ENCODE results near the gene SARM1. TPM values are rescaled to one million over a fixed set of nuclear protein-coding genes. Genes with fewer than 3 reads are reported as not detected.

Gene SARM1
- total RNA-seq, 1 experiment from 2014 or later: 37.7 TPM

DNA sequence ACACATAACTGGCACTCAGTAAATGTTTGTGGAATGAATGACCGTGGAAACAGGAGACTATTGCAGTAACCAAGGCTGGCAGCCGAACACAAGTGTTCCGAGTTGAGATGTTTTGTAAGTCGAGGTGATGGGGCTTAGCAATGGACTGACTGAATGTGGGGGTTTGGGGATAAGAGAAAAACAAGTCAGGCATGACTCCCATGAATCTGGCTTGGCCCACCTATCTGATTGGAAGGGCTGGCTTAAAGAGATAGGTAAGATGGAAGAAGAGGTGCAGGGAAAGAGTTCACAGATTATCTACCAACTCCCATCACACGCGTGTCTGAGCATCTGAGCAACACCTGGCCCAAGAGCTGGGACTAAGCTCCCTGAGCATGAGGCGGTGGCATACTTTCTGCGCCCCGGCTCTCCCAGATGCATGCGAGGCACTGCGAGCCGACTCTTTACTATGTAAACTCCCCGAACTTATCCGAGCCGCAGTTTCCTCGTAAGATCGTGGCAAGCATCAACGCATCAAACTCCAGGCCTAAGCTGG lies 36.8 kb upstream of the SARM1 start:
- intact Hi-C loops (cut with micrococcal nuclease; ENCODE audit: unreplicated experiment): no loop called here
- no TSS peak for BruUV-seq (replicated peaks)
- Histone ChIP-seq H3K36me3 (ENCODE audit: insufficient read depth, low read length, poor library complexity, severe bottlenecking) (peaks cover 4% of the 10 kb centered on the region), H3K9me3 (ENCODE audit: low read depth, low read length, poor library complexity, severe bottlenecking) (no peaks in the 10 kb centered on the region), H3K27me3 (replicated peaks; ENCODE audit: insufficient read depth, low read depth, low read length, poor library complexity) (no peaks in the 10 kb centered on the region), H3K4me3 (ENCODE audit: low read depth, low read length, poor library complexity, severe bottlenecking) (peak overlapping the region; percentile 86), H3K27ac (ENCODE audit: low read depth, low read length, poor library complexity, severe bottlenecking) (peak overlapping the region; percentile 48), H3K4me1 (ENCODE audit: insufficient read depth, low read length, poor library complexity, severe bottlenecking) (peaks cover 11% of the 10 kb centered on the region)
- TF ChIP-seq, protein P1, sequence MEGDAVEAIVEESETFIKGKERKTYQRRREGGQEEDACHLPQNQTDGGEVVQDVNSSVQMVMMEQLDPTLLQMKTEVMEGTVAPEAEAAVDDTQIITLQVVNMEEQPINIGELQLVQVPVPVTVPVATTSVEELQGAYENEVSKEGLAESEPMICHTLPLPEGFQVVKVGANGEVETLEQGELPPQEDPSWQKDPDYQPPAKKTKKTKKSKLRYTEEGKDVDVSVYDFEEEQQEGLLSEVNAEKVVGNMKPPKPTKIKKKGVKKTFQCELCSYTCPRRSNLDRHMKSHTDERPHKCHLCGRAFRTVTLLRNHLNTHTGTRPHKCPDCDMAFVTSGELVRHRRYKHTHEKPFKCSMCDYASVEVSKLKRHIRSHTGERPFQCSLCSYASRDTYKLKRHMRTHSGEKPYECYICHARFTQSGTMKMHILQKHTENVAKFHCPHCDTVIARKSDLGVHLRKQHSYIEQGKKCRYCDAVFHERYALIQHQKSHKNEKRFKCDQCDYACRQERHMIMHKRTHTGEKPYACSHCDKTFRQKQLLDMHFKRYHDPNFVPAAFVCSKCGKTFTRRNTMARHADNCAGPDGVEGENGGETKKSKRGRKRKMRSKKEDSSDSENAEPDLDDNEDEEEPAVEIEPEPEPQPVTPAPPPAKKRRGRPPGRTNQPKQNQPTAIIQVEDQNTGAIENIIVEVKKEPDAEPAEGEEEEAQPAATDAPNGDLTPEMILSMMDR (conservative IDR thresholded peaks at IDR 0.05; ENCODE audit: low read depth, low read length): no peak
- no peak for TF ChIP-seq EZH2 (IDR thresholded peaks at IDR 0.05; ENCODE audit: borderline replicate concordance, low read depth, low read length, poor library complexity, severe bottlenecking)
- POLR2A ChIA-PET (ENCODE audit: low non-redundant PET): interaction anchor here (0.9 to 1.5 kb wide), 2 partner anchors 11 to 23 kb away, joined by 3 to 8 read pairs; partner anchors contain the start of gene POLDIP2
- DNase-seq (ENCODE audit: low spot score): no peak
- CTCF ChIA-PET: interaction anchor here (1.1 kb wide), 1 partner anchor 9 kb away, joined by 3 read pairs; no protein-coding TSS in a partner anchor

DNA sequence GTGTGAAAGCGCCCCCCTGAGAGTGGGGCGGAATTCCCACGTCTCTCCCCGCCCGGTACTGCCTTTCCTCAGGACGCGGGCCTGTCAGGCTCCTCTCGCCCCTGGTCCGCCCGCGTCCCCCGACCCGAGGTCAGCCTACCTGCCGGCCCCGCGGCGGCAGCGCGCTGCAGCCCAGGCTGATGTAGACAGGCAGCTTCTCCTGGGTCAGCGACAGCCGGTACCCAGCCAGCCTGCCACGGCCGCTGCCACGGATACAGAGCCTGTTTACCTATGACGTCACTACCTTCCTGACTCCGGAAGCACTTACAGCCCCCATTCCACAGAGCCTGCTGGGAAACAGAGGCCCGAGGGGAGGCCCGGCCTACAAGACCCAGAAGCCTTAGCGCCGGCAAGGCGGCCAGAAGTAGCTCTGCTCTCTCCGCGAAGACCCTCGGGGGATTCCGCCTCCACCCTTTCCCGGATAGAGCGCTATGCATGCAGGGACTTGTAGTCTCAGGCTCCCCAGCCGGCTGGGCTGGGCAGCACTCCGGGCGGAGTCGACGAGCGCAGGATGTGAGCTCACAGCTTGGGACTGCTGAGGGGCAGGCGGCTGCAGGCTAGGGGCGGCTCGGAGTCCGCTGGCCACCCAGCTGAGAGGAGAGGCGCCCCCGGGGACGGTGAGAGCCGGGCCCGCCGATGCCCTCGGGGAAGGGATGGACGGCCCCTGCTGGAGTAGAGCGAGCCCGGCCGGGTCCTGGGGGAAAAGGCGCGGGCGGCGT lies 36.1 kb upstream of the SARM1 start, which contains the start of the genes IFT20 and TNFAIP1:
Gene IFT20, minus strand, starts transcription at position 272 of the 758 bp plus-strand sequence. CDS start 3,487 bp downstream, outside the sequence.
Gene TNFAIP1, plus strand, starts transcription at position 561 of the 758 bp plus-strand sequence. CDS start 3,761 bp downstream, outside the sequence.
- ChIA-PET POLR2A (ENCODE audit: low non-redundant PET) (interaction anchor here (0.9 to 1.5 kb wide), 2 partner anchors 10 to 22 kb away, joined by 3 to 8 read pairs; partner anchors contain the start of gene POLDIP2), CTCF (interaction anchor here (1.1 kb wide), 1 partner anchor 10 kb away, joined by 3 read pairs; no protein-coding TSS in a partner anchor)
- Histone ChIP-seq H3K27me3 (replicated peaks; ENCODE audit: insufficient read depth, low read depth, low read length, poor library complexity) (no peaks in the 10 kb centered on the region), H3K9me3 (ENCODE audit: low read depth, low read length, poor library complexity, severe bottlenecking) (no peaks in the 10 kb centered on the region), H3K4me1 (ENCODE audit: insufficient read depth, low read length, poor library complexity, severe bottlenecking) (peaks cover 11% of the 10 kb centered on the region), H3K4me3 (ENCODE audit: low read depth, low read length, poor library complexity, severe bottlenecking) (peak within 1 kb of the TSS; percentile 86), H3K27ac (ENCODE audit: low read depth, low read length, poor library complexity, severe bottlenecking) (peak within 1 kb of the TSS; percentile 81), H3K36me3 (ENCODE audit: insufficient read depth, low read length, poor library complexity, severe bottlenecking) (peaks cover 7% of the 10 kb centered on the region)
- DNase-seq (ENCODE audit: low spot score): peak; percentile 100
- no peak for TF ChIP-seq EZH2 (IDR thresholded peaks at IDR 0.05; ENCODE audit: borderline replicate concordance, low read depth, low read length, poor library complexity, severe bottlenecking)
- TF ChIP-seq, protein P1 (conservative IDR thresholded peaks at IDR 0.05; ENCODE audit: low read depth, low read length): no peak
- intact Hi-C loops (cut with micrococcal nuclease; ENCODE audit: unreplicated experiment): no loop called here
- BruUV-seq (replicated peaks): no TSS peak

DNA sequence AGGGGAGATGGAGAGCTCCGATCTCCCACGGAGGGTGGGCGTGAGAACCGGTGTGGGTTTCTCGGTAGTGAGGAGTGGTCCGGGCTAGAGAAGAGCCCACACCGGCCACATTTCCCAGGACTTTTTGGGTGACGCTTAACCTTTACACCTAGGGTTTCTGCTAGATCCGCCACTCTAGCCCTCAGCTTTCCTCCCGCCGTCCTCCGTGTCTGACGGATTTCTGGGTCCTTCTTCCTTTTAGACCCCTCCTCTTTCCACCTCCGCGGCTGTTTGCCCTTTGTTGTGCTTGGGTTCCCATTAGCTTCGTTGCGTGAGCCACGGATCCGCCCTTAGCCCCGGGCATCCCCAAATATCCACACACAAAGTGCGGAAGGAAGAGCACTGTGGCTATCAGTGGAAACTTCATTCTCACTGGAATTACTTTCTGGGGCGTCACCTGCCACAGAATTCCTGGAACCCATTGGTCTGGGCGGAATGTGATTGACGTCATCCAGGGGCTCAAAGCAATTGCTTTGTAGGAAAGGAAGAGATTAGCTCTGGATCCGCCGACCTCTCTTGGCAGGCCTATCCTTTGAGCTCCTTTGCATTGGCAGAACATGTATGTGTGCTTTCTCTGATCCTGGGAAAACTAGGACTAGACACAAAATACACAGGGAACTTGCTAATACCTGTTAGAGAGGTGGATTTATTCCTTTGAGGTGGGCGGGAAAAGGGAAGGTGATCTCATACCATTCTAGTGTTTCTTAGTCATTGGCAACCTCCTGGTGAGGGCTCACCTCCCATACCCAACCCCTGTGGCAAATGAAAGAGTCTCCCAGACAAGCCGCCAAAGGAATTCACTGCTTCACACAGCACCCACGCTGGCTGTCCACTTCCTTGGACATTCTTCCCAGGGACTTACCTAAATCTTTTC lies 35.3 kb upstream of the SARM1 start:
- ChIA-PET POLR2A (ENCODE audit: low non-redundant PET) (interaction anchor here (1.5 kb wide), 1 partner anchor 21 kb away, joined by 8 read pairs; the partner anchor contains the start of gene POLDIP2), CTCF (interaction anchor here (1.1 kb wide), 1 partner anchor 11 kb away, joined by 3 read pairs; no protein-coding TSS in a partner anchor)
- DNase-seq (ENCODE audit: low spot score): peak; percentile 74
- Histone ChIP-seq H3K4me1 (ENCODE audit: insufficient read depth, low read length, poor library complexity, severe bottlenecking) (peaks cover 11% of the 10 kb centered on the region), H3K9me3 (ENCODE audit: low read depth, low read length, poor library complexity, severe bottlenecking) (no peaks in the 10 kb centered on the region), H3K27ac (ENCODE audit: low read depth, low read length, poor library complexity, severe bottlenecking) (peak overlapping the region; percentile 81), H3K27me3 (replicated peaks; ENCODE audit: insufficient read depth, low read depth, low read length, poor library complexity) (no peaks in the 10 kb centered on the region), H3K36me3 (ENCODE audit: insufficient read depth, low read length, poor library complexity, severe bottlenecking) (peaks cover 9% of the 10 kb centered on the region), H3K4me3 (ENCODE audit: low read depth, low read length, poor library complexity, severe bottlenecking) (peak overlapping the region; percentile 86)
- BruUV-seq (replicated peaks): TSS peak; percentile 32
- intact Hi-C loops (cut with micrococcal nuclease; ENCODE audit: unreplicated experiment): no loop called here
- TF ChIP-seq EZH2 (IDR thresholded peaks at IDR 0.05; ENCODE audit: borderline replicate concordance, low read depth, low read length, poor library complexity, severe bottlenecking): no peak
- TF ChIP-seq, protein P1 (conservative IDR thresholded peaks at IDR 0.05; ENCODE audit: low read depth, low read length): no peak

Data from A673 (cell line).